MM.1S (cell line): ENCODE results near the gene EXOC4.

Experiments used
- EZH2 ChIP-seq: fragments of 300-600 bp; sonication (generic); optimal IDR thresholded peaks from 2 replicates; pipeline ENCODE3; 2017; ENCODE audit warnings: low read depth, mild to moderate bottlenecking, antibody characterized with exemption, low read length, mixed read lengths
- TF ChIP-seq, protein P1 (sequence below): fragments of 300-600 bp; sonication (generic); IDR thresholded peaks from 2 replicates; pipeline ENCODE4 v1.5.1; 2016; ENCODE audit warnings: antibody characterized with exemption, low read length, mixed read lengths

DNA sequence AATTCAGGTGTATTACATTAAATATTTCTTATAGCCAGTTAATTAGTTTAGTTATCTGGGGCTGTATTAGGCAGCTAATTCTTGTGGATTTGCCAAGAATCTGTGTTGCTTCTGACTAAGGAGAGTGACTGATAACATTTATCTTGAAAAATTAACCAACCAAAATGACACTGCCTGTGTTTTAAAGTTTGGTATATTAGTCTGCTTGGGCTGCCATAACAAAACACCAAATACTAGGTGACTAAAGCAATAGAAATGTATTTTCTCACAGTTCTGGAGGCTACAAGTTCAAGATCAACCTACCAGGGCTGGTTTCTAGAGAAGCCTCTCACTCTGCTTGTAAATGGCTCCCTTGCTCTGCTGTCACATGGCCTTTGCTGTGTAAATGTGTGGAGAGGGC is 12.9 kb downstream of the EXOC4 start:
- TF ChIP-seq, protein P1, sequence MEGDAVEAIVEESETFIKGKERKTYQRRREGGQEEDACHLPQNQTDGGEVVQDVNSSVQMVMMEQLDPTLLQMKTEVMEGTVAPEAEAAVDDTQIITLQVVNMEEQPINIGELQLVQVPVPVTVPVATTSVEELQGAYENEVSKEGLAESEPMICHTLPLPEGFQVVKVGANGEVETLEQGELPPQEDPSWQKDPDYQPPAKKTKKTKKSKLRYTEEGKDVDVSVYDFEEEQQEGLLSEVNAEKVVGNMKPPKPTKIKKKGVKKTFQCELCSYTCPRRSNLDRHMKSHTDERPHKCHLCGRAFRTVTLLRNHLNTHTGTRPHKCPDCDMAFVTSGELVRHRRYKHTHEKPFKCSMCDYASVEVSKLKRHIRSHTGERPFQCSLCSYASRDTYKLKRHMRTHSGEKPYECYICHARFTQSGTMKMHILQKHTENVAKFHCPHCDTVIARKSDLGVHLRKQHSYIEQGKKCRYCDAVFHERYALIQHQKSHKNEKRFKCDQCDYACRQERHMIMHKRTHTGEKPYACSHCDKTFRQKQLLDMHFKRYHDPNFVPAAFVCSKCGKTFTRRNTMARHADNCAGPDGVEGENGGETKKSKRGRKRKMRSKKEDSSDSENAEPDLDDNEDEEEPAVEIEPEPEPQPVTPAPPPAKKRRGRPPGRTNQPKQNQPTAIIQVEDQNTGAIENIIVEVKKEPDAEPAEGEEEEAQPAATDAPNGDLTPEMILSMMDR: no peak
- no peak for TF ChIP-seq EZH2
